Measurements from ENCODE around the gene CHST15.
"Not testable (repeated sequence)": the region's sequence is repeated elsewhere in the genome, so short reads cannot be mapped to it uniquely, and the experiment has no call there.

Gene CHST15

DNA sequence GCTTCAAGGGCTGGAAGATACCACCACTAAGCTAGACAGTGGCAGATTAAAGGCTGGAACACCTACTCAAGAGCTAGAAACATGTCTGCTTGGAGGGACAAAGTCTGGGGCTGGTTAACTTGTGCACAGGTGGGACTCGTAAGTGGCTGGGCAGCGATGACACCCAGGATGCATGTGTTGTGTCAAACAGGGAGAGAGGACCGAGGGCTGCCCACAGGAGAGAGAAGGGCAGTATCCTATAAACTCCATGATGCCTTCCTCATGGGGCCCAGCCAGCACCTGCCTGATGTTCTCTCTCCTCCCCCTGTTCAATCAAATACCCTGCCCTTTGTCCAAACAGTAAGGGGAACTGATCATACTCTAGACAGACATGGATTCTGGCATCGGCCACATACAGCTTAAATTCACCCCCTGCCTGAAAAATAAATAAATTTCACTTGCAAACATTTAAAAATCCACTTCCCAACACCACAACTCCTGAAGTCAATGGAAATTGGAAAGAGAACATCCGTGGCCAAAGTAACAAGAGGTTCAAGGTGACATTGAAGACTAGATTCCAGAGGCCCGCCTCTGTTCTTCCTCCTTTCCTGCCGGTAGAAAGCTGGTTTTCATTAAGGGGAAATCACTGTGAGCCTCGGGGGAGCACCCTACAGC is 50.6 kb downstream of the CHST15 start:
- in situ Hi-C loops (cut with HindIII; ENCODE audit: low pct_ligation_motif_present, low pct_unique_long_range_greater_than_20kb, low sequenced_read_pairs): no loop called here
- DNase-seq: no peak

DNA sequence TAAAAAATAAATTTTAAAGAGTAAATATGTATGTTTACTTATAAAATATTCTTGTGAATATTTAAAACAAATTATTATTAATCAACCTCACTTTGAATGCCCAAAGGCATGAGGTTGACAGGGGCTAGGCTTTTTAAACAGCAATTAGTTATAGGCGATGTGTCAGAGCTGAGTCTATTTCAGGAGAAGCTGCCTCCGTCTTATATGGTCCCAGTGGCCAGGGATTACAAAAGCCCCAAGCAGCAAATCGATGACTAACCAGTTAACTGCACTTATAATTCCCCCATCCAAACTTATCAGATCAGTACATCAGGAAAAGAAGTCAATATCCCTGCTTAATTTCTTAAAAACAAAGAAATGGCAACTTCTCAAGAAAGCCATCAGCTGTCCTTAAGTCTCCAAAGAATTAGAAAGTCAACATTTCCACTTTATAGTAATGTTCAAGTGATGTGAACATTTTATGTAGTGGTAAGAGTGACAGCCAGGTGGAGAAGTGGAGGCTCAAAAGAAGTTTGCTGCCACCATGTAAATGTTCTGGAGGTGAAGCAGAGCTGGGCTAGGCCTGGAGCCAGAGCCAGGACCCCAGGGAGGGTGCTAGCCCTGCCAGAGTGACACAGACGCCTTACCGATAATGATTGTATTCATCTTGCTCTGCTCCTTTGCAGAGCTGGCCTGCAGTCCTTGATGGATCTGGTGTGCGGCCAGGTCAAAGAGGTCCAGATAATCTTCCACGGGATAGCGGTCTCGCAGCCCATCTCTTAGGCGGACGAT is 51.5 kb downstream of the CHST15 start:
- in situ Hi-C loops (cut with HindIII; ENCODE audit: low pct_ligation_motif_present, low pct_unique_long_range_greater_than_20kb, low sequenced_read_pairs): no loop called here
- DNase-seq: no peak

DNA sequence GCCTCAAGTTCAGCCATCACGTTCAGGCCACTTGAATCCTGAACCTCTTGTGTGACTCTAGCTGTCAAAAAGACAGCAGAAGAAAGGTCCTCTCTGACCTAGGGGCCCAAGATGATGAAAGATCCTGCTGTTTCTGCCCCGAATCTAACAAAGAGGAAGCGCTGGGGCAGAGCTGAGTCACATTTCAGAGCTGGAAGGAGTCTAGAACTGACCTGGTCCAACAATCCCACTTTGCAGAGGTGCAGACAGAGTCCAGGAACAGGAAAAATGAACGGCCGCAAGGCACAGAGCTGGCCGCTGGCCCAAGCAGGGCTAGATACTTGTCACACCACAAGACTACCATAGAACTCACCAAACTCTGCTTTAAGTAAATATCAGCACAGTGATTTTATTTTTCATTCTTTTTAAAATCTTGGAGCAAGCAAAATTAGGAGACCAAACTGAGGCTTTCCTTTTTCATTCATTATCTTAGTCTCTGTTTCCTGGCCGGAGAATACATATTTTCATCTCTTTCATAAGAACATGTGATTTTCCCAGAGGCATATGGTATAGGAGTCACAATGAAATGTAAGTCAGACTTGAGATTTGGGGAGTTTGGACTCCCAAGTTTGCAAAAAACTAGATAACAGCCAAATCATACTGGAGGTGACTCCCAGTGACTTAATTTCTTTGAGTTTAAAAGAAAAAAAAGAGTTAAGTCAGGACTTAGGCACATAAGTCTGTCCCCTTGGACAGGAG is 52.8 kb downstream of the CHST15 start:
- in situ Hi-C loops (cut with HindIII; ENCODE audit: low pct_ligation_motif_present, low pct_unique_long_range_greater_than_20kb, low sequenced_read_pairs): no loop called here
- DNase-seq: no peak

- in situ Hi-C loops (cut with HindIII; ENCODE audit: low pct_ligation_motif_present, low pct_unique_long_range_greater_than_20kb, low sequenced_read_pairs): no loop called here
- no peak for DNase-seq
Observed at GRCh38 chr10:124039483-124040013, 53.9 kb downstream of the CHST15 start.

GRCh38 chr10:124037784-124038183 is 55.6 kb downstream of the CHST15 start:
- DNase-seq: no peak
- in situ Hi-C loops (cut with HindIII; ENCODE audit: low pct_ligation_motif_present, low pct_unique_long_range_greater_than_20kb, low sequenced_read_pairs): no loop called here

GRCh38 chr10:124037286-124037685 is 56.1 kb downstream of the CHST15 start:
- in situ Hi-C loops (cut with HindIII; ENCODE audit: low pct_ligation_motif_present, low pct_unique_long_range_greater_than_20kb, low sequenced_read_pairs): no loop called here
- no peak for DNase-seq

DNA sequence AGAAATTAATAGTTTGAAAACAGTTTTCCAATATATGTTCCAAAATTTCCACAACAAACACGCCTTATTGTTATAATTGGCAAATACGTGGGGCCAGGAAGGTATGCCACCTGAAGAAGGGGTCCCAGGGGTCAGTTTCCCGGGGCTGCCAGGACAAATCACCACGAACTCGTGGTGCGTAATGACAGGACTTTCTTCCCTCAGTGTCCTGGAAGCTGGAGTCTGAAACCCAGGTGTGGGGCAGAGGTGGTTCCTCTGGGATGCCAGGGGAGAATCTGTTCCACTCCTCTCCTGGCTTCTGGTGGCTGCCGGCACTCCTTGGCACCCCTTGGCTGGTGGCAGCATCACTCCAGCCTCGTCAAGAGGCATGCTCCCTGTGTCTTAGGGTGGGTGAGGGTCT is 56.7 kb downstream of the CHST15 start:
- in situ Hi-C loops (cut with HindIII; ENCODE audit: low pct_ligation_motif_present, low pct_unique_long_range_greater_than_20kb, low sequenced_read_pairs): no loop called here
- DNase-seq: no peak

DNA sequence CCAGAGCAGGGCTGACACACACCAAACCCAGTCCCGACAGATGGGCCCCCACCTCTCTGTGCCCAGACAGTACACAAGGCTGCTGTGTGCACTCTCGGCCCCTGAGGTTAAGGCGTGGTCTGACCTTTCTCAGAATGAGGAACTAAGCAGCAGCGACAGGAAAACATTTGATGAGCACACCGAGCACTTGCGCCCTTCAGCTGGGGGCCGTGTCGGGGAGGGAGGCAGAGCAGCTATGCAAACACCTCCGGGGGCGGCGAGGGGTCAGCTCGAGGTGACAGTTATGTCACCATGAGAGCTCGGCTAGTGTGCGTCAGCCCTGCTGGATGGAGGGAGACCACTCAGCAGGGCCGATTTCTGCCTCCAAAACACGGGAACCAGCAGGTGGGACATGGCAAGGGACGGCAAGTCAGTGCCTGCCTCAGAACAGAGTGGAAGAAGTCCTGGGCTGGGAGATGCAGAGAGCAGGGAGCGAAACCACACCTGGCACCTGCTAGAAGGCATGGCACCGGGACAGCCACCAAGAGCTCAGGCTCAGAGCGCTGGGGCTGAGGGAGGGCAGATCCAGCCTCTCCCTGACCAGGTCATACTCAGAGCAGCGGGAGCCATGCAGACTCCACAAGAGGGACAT is 57.4 kb downstream of the CHST15 start:
- no peak for DNase-seq

DNA sequence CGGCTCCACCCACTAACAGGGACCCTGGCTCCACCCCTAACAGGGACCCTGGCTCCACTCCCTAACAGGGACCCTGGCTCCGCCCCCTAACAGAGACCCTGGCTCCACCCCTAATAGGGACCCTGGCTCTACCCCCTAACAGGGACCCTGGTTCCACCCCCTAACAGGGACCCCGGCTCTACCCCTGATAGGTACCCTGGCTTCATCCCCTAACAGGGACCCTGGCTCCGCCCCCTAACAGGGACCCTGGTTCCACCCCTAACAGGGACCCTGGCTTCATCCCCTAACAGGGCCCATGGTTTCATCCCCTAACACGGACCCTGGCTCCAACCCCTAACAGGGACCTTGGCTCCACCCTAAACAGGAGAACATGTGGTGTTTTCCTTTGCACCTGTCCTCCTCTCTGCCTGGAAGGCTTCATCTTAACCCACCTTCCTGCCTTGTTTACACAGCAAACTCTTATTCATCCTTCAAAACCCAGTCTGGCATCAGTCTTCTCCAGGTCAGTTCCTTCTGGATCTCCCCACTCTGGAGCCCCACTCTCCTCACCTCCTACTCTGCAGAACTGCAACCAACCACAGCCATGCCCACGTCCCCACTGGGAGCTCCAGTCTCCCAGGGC is 58.0 kb downstream of the CHST15 start:
- DNase-seq: no peak
- in situ Hi-C loops (cut with HindIII; ENCODE audit: low pct_ligation_motif_present, low pct_unique_long_range_greater_than_20kb, low sequenced_read_pairs): no loop called here

More for the DNA sequence above, 57.4 kb downstream of the CHST15 start:
- in situ Hi-C loops (cut with HindIII; ENCODE audit: low pct_ligation_motif_present, low pct_unique_long_range_greater_than_20kb, low sequenced_read_pairs): no loop called here

DNA sequence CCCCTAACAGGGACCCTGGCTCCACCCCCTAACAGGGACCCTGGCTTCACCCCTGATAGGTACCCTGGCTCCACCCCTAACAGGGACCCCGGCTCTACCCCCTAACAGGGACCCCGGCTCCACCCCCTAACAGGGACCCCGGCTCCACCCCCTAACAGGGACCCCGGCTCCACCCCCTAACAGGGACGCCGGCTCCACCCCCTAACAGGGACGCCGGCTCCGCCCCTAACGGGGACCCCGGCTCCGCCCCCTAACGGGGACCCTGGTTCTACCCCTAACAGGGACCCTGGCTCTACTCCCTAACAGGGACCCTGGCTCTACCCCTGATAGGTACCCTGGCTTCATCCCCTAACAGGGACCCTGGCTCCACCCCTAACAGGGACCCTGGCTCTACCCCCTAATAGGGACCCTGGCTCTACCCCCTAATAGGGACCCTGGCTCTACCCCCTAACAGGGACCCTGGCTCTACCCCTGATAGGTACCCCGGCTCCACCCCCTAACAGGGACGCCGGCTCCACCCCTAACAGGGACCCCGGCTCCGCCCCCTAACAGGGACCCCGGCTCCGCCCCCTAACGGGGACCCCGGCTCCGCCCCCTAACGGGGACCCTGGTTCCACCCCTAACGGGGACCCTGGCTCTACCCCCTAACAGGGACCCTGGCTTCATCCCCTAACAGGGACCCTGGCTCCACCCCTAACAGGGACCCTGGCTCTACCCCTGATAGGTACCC is 58.7 kb downstream of the CHST15 start:
- DNase-seq; in situ Hi-C loops (cut with HindIII; ENCODE audit: low pct_ligation_motif_present, low pct_unique_long_range_greater_than_20kb, low sequenced_read_pairs): not testable (repeated sequence)

DNA sequence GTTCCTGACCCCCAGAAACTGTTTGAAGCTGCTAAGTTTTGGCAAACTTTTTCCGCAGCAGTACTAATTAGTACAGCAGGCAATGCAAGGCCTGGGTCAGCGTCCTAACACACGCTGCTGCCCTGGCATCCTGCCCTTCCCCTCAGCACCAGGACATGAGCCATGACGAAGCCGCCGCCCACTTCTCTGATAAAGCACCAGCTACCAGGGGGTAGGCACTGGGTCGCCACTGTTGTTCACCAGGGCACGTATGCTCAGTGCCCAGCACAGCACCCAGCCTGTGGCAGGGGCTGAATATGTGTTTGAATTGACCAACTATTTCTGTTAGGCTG is 59.5 kb downstream of the CHST15 start:
- in situ Hi-C loops (cut with HindIII; ENCODE audit: low pct_ligation_motif_present, low pct_unique_long_range_greater_than_20kb, low sequenced_read_pairs): no loop called here
- DNase-seq: no peak

GRCh38 chr10:124032971-124033886 is 60.2 kb downstream of the CHST15 start:
- no peak for DNase-seq
- in situ Hi-C loops (cut with HindIII; ENCODE audit: low pct_ligation_motif_present, low pct_unique_long_range_greater_than_20kb, low sequenced_read_pairs): no loop called here

DNA sequence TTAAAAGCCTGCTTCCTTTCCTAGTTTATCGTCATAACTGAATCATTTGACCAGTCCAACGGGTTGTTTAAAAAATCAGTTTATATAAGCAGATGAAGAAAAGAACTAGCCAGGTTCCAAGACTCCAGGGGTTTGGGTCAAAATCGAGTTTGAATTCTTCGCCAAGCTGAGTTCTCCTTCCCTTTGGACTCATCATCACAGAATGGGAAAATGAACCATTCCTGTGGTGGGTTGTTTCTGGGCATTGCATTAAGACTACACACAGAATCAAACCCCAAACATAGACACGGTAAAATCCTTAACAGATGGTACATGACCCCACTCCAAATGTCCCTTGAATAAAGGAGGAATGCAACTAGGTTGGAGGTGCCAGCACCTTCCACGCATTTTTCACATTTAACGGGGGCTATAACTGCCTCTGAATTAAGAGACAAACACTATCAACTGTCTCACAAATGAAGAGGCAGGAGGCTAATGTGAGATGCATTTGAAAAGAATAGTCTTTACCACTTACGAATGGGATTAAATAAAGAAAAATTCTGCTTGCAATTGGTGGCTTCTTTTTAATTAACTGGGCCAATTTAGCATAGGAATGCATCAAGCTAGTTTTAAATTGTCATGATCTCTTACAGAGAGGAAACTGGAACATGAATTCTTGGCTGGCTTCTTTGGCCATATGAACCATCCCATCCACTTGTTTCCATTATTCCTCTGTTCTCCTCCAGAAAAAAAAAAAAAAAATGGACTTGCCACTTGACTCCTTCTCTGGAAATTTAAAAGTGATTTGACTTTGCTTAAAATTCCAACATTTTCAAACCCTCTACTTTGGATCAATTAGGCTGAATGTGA is 61.1 kb downstream of the CHST15 start:
- in situ Hi-C loops (cut with HindIII; ENCODE audit: low pct_ligation_motif_present, low pct_unique_long_range_greater_than_20kb, low sequenced_read_pairs): no loop called here

GRCh38 chr10:124030492-124031110 is 62.8 kb downstream of the CHST15 start:
- no peak for DNase-seq
- in situ Hi-C loops (cut with HindIII; ENCODE audit: low pct_ligation_motif_present, low pct_unique_long_range_greater_than_20kb, low sequenced_read_pairs): no loop called here

More for the DNA sequence above, 61.1 kb downstream of the CHST15 start:
- DNase-seq: no peak

DNA sequence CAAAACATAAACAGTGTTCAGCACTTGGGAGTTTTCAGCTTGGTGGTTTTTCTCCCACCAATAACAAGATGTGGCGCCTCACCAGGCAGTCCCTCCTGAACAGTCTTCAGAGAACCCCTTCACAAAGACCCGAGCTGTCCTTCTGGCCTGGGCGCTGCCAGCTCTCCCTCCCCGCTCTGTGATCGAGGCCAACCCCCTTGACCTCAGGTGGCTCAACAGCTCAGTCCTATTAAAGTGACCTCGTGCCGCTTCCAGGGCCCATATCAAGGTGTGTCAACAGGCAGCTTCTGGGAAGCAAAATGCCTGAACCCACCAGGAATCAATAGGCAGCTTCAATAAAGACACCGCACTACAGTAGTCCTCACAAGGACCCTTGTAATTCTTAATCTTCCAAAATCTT is 63.3 kb downstream of the CHST15 start:
- no peak for DNase-seq
- in situ Hi-C loops (cut with HindIII; ENCODE audit: low pct_ligation_motif_present, low pct_unique_long_range_greater_than_20kb, low sequenced_read_pairs): no loop called here

GRCh38 chr10:124029559-124029958 is 63.8 kb downstream of the CHST15 start:
- DNase-seq: no peak
- in situ Hi-C loops (cut with HindIII; ENCODE audit: low pct_ligation_motif_present, low pct_unique_long_range_greater_than_20kb, low sequenced_read_pairs): no loop called here

Data from ACHN (cell line).